Subcutaneous adipose tissue (tissue), 4 donors: ENCODE measurements around the gene PRDM11. TPM values are rescaled to one million over a fixed set of nuclear protein-coding genes. Genes with fewer than 3 reads are reported as not detected.

ENCODE experiments used
- CTCF ChIP-seq: fragments of 450-650 bp; IDR thresholded peaks from one replicate; pipeline ENCODE4 v1.5.1; 2016; ENCODE audit warnings: low read depth, mild to moderate bottlenecking, control low read depth, antibody characterized with exemption, moderate library complexity
- total RNA-seq, 4 donors: library from RNA; depleted of rRNA; stranded (reverse); fragments of >200 nt; gene quantifications; one replicate each; pipeline ENCODE4 v1.1.0, GENCODE V29; 2016

The PRDM11 gene
- total RNA-seq, 4 donors from 2014 or later, result 3.9 to 11.3 (median 6.4) TPM

DNA sequence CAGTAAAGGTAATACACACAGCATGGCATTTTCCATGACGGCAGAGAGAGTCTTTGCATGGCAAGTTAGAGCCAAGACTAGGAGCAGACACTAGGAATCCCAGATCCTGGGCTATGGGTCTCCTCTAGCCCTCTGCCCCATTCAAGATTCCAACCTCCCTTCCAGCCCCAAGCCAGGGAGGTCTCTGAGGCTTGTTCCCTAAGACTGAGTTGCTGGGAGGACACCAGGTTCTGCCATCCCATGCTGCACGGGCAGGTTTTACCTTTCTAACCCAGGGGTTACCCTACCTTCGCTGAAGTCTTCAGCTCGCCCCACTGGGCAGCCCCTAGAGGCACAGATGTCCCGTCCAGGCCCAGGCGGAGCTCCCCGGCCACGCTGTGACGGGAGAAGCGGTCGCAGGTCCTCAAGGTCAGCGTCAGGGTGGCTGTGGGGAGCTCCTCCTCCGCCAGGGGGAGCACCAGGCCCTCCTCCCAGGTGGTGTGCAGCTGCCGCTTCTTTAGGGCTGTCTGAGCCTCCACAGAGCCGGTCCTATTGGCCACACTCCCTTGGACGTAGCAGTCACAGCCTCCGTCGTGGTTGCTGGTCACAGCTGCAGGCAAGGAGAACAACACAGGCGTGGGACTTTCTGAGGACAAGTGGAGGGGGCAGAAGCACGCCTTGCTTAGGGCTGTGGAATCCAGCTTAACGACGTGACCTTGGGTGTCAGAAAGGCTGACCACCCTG lies 105.9 kb downstream of the PRDM11 start:
- no peak for TF ChIP-seq CTCF

DNA sequence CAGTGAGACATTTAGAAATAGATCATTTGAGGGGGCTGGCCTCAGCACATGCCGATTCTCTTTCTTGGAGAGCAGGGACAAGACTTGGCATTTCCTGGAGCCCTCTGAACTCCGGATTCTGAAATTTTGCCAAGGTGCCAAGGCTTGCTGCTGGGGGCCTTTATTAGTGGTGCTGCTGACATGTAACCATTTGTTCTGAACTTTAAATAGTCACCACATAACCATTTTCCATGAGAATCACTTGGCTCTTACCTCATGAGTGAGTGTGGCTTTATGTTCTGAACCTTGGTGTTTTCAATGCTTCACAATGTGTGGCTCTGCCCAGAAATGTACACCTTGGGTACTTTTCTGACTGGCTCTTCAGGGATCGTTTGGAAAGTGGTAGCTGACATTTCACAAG lies 106.4 kb downstream of the PRDM11 start:
- TF ChIP-seq CTCF, result no peak

DNA sequence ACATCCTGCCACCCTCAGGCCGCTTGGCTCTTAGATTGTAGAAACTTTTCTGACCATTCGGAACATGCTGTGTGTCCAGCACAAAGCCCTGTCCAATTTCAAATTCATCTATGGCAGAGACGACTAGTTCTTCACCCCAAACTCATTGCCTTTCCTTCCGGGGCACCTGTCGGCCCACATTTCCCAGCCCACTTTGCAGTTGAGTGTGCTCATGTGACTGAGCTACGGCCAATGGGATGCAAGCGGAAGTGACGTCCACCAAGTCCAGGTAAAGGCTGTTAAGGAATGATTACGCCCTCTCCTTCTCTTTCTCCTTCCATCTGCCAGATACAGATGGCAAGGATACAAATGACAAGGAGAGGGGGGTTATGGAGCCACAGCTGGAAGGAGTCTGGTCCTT lies 107.2 kb downstream of the PRDM11 start:
- no peak for TF ChIP-seq CTCF

GRCh38 chr11:45254070-45254469 lies 107.6 kb downstream of the PRDM11 start:
- no peak for TF ChIP-seq CTCF

- no peak for TF ChIP-seq CTCF
These were observed 112.6 kb downstream of the PRDM11 start for GRCh38 chr11:45258982-45259530.

- TF ChIP-seq CTCF, result no peak
These were observed 113.2 kb downstream of the PRDM11 start for GRCh38 chr11:45259592-45259991.

DNA sequence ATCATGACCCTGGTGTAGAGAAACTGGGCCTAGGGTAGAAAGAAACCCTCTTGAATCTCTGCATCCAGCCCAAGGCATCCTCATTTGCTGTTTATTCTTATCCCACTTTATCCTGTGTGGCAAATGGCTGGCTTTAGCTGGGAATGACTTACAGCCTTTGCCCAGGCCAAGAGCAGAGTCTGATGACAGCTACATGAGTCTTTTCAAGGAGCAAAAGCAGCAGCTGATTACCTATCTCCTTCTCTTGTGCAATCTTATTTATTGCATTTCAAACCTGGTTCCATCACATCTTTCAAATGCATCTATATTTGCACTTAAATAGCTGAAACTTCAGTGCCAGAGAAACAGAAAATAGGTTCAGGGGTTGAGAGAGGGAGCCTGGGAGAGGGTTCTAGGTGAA lies 113.6 kb downstream of the PRDM11 start:
- no peak for TF ChIP-seq CTCF
